ENCODE data around the gene TLN1.

The TLN1 gene

DNA sequence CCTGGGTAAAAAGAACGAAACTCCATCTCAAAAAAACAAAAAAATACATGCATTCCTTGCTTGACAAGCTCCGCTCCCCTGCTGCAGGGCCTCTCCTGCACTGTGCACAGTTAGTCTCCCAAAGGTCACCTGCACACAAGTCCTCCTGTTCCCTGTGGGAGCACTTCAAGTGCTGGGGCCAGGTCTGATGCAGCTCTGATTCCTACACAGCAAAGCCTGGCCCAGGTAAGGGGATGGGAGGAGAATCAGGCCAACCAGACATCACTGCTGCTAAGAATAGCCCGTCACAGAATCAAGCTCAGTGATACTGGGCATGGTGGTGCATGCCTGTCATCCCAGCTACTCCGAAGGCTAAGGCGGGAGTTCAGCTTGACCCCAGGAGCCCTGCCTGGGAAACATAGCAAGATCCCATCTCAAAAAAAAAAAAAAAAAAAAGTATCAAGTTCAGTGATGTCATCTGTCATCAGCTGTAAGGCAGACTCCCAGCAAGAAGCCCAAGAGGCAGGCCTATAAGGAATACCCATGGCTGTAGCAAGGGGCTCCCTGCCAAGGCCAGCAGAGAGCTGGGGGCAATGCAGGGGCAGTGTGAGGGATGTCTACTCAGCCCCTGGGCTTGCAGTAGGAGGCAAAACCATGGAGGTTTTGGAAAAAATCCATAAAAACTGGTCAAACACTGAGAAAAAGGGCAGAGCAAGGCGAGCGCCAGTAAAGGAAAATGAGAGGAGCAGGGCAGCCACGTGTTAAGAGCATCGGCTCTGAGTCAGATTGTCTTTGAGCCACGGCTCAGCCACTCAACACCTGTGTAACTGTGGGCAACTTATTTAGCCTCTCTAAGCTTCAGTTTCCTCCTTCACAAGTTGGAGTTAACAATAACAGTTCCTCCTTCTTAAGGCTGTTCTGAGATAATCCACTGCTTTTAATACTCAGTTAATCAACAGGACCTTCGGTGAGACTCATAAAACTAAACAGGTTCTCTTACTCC lies 45.5 kb downstream of the TLN1 start:
- DNase-seq (ENCODE audit: low read depth in 2 of 2) = no peak

DNA sequence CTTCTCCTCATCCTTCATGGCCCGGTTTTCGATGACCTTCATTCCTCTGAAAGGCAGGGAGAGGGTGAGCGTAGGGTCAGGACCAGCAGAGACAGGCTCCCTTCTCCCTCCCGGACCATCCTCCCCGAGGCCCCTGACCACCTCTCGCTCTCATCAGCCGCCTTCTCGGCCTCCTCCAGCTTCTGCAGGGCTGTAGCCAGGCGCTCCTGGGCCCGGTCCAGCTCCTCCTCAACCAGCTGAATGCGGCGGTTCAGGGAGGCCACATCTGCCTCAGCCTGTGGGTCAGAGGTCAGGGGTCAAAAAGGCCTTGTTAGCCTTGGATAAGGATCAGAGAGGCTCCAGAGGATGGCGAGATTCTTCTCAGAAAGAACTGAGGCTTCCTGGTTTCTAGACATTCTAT lies 46.5 kb downstream of the TLN1 start:
- DNase-seq (ENCODE audit: low read depth in 2 of 2) = no peak

DNA sequence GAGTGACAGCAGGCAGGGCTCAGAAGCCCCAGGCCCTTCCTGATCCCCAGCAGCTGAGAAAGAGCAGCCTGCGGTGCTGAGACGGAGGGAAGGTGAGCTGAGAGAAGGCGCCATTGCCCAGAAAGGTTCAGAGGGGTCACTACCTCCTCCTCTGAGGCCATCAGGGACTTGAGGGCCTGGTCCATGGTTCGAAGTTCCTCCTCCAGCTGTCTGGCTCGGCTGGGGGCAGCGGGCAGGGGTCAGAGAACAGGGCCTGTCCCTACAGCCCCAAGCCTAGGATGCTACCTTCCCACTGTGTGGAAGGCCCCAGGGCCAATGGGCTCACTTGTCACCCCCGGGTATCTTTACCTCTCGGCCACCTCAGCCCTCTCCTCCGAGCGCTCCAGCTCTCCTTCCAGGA lies 47.1 kb downstream of the TLN1 start:
- no peak for DNase-seq (ENCODE audit: low read depth in 2 of 2)

DNA sequence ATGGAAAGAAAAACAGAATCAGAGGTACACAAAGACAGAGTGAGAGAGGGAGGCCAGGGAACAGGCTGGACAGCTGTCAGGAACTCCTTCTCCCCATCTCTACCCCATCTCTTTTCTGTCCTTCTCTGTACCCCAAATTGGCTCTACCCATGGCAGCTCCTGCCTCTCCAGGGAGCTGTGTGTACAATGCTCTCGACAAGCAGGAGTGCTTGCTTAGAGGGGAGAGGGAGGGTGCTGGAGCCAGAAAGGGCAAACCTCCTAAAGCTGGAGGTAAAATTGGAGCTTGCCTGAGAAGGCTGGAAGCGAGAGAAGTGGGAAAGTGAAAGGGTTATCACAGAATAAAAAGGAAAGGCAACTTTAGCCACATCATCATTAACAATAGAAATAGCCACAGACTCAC lies 48.7 kb downstream of the TLN1 start:
- no peak for DNase-seq (ENCODE audit: low read depth in 2 of 2)

DNA sequence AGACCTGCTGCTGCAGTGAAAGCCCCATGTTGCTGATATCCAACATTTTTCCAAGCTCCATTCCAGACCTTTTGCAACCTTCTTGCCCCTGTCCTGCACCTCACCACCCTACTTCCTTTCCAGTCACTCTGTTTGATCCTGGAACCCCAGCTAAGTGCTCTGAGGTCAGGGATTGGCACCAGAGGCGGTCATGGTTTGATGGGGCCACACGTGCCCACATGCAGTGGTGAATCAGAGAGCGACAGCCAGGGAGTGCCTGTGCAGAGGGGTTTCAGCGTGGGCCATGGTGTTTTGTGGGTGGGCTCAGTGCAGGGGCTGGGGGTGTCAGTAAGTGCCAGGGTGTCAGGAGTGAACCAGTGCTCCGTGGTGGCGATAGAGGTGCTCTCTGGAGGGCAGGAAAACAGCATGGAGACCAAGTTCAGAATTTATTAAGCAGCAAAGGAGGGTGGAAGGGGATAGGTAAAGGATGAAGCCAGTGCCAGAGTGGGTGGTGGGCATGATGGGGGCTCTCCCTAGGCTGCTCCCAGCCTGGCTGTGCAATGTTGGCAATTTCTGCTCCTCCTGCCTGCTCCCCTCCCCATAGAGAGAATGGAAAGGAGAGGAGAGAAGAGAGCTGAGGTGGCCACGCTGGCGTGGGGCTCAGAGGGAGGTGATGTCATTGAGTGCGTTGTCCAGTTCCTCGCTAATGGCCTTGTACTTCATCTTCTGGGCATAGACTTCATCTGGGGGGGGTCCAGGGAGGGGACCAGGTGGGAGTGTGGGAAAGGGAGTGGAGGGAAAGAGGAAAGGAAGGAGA lies 49.3 kb downstream of the TLN1 start:
- no peak for DNase-seq (ENCODE audit: low read depth in 2 of 2)

DNA sequence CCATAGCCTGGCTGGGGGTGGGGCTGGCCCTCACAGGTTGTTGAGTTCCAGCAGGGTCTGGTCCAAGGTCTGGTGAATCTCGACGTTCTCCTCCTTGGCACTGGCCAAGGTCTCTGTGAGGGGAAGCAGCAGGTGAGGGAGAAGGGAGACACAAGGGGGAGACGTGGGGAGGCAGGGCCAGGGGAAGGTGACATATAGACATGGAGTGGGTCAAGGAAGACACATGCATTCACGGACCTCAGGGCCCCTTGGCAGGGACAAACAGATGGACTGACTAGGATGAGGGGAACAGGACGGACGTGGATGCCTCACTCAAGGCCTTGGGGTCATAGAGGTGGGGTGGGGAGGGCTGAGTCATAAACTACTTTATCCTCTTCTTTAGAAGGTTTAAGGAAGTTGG lies 49.9 kb downstream of the TLN1 start:
- no peak for DNase-seq (ENCODE audit: low read depth in 2 of 2)

DNA sequence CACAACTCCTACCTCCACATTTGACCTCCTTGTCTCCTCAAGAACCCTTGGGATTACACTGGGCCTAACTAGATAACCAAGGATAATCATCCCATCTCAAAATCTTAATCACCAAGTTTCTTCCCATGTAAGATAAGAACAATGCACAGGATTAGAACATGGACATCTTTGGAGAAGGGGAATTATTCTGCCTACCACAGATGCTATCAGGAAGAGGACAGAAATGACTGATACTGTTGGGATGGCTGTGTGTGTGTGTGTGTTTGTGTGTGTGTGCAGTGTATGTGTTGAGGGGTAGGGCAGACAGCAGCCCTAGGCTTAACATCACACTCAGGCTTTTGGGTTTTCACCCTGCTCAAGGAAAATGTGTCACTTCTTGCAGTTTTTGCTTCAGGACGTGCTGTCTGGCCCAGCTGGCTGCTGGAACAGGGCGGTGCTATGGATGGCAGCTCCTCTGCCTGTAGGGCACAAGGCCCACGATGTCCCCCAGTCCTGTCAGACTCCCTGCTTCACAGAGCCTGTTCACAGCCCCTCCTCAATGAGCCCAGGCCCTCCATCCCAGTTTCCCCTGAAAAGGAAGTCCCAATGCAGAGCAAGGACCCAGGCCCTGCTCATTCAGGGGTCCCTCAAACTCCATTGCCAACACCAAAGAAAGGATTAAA lies 50.5 kb downstream of the TLN1 start:
- no peak for DNase-seq (ENCODE audit: low read depth in 2 of 2)

DNA sequence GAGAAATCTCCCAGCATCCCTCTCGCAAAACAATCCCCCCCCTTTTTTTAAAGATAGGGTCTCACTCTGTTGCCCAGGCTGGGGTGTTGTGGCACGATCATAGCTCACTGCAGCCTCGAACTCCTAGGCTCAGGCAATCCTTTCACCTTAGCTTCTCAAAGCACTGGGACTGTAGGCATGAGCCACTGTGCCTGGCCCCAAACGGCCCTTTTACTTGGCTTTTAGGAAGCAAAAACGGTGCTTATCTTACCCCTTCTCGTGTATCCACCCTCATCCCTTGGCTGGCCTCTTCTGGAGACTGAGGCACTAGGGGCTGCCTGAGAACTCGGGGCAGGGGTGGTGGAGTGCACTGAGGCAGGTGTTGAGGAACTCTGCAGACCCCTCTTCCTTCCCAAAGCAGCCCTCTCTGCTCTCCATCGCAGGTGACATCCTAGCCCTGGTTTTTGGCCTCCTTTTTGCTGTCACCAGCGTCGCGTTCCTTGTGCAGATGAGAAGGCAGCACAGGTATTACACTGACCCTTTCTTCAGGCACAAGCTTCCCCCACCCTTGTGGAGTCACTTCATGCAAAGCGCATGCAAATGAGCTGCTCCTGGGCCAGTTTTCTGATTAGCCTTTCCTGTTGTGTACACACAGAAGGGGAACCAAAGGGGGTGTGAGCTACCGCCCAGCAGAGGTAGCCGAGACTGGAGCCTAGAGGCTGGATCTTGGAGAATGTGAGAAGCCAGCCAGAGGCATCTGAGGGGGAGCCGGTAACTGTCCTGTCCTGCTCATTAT lies 51.5 kb downstream of the TLN1 start:
- DNase-seq (ENCODE audit: low read depth in 2 of 2) = no peak

DNA sequence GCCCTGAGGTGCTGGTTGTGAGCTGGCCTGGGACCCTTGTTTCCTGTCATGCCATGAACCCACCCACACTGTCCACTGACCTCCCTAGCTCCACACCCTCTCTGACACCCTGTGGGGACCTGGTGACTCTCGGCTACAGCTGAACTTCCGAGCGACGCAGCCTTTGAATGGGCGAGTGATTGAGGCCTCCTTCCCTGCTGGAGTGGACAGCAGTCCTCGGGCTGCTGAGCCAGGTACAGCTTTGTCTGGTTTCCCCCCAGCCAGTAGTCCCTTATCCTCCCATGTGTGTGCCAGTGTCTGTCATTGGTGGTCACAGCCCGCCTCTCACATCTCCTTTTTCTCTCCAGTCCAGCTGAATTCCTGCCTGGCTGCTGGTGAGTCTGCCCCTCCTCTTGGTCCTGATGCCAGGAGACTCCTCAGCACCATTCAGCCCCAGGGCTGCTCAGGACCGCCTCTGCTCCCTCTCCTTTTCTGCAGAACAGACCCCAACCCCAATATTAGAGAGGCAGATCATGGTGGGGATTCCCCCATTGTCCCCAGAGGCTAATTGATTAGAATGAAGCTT lies 52.1 kb downstream of the TLN1 start:
- DNase-seq (ENCODE audit: low read depth in 2 of 2) = no peak

DNA sequence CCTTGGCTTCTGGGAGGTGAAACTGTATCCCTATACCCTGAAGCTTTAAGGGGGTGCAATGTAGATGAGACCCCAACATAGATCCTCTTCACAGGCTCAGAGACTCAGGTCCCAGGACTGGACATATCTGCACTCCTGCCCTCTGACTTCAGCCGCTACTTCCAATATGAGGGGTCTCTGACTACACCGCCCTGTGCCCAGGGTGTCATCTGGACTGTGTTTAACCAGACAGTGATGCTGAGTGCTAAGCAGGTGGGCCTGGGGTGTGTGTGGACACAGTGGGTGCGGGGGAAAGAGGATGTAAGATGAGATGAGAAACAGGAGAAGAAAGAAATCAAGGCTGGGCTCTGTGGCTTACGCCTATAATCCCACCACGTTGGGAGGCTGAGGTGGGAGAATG lies 52.9 kb downstream of the TLN1 start:
- no peak for DNase-seq (ENCODE audit: low read depth in 2 of 2)

DNA sequence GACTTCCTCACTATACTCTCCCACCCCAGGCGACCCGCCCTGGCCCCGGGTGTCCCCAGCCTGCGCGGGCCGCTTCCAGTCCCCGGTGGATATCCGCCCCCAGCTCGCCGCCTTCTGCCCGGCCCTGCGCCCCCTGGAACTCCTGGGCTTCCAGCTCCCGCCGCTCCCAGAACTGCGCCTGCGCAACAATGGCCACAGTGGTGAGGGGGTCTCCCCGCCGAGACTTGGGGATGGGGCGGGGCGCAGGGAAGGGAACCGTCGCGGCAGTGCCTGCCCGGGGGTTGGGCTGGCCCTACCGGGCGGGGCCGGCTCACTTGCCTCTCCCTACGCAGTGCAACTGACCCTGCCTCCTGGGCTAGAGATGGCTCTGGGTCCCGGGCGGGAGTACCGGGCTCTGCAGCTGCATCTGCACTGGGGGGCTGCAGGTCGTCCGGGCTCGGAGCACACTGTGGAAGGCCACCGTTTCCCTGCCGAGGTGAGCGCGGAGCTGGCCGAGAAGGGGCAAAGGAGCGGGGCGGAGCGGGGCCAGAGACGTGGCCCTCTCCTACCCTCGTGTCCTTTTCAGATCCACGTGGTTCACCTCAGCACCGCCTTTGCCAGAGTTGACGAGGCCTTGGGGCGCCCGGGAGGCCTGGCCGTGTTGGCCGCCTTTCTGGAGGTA lies 56.1 kb downstream of the TLN1 start:
- DNase-seq (ENCODE audit: low read depth in 2 of 2) = no peak

DNA sequence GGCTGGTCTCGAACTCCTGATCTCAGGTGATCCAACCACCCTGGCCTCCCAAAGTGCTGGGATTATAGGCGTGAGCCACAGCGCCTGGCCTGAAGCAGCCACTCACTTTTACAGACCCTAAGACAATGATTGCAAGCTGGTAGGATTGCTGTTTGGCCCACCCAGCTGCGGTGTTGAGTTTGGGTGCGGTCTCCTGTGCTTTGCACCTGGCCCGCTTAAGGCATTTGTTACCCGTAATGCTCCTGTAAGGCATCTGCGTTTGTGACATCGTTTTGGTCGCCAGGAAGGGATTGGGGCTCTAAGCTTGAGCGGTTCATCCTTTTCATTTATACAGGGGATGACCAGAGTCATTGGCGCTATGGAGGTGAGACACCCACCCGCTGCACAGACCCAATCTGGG lies 56.8 kb downstream of the TLN1 start:
- DNase-seq (ENCODE audit: low read depth in 2 of 2) = no peak

DNA sequence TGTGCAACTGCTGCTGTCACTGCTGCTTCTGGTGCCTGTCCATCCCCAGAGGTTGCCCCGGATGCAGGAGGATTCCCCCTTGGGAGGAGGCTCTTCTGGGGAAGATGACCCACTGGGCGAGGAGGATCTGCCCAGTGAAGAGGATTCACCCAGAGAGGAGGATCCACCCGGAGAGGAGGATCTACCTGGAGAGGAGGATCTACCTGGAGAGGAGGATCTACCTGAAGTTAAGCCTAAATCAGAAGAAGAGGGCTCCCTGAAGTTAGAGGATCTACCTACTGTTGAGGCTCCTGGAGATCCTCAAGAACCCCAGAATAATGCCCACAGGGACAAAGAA lies 58.0 kb downstream of the TLN1 start:
- DNase-seq (ENCODE audit: low read depth in 2 of 2) = no peak

DNA sequence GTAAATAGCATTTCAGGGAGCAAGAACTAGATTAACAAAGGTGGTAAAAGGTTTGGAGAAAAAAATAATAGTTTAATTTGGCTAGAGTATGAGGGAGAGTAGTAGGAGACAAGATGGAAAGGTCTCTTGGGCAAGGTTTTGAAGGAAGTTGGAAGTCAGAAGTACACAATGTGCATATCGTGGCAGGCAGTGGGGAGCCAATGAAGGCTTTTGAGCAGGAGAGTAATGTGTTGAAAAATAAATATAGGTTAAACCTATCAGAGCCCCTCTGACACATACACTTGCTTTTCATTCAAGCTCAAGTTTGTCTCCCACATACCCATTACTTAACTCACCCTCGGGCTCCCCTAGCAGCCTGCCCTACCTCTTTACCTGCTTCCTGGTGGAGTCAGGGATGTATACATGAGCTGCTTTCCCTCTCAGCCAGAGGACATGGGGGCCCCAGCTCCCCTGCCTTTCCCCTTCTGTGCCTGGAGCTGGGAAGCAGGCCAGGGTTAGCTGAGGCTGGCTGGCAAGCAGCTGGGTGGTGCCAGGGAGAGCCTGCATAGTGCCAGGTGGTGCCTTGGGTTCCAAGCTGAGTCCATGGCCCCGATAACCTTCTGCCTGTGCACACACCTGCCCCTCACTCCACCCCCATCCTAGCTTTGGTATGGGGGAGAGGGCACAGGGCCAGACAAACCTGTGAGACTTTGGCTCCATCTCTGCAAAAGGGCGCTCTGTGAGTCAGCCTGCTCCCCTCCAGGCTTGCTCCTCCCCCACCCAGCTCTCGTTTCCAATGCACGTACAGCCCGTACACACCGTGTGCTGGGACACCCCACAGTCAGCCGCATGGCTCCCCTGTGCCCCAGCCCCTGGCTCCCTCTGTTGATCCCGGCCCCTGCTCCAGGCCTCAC lies 58.6 kb downstream of the TLN1 start, which contains the start of gene CA9:
TSS of gene CA9 (plus strand) at position 797 of the 893 bp plus-strand sequence. CDS start at position 829, 32 bp downstream.
- DNase-seq (ENCODE audit: low read depth in 2 of 2) = no peak

DNA sequence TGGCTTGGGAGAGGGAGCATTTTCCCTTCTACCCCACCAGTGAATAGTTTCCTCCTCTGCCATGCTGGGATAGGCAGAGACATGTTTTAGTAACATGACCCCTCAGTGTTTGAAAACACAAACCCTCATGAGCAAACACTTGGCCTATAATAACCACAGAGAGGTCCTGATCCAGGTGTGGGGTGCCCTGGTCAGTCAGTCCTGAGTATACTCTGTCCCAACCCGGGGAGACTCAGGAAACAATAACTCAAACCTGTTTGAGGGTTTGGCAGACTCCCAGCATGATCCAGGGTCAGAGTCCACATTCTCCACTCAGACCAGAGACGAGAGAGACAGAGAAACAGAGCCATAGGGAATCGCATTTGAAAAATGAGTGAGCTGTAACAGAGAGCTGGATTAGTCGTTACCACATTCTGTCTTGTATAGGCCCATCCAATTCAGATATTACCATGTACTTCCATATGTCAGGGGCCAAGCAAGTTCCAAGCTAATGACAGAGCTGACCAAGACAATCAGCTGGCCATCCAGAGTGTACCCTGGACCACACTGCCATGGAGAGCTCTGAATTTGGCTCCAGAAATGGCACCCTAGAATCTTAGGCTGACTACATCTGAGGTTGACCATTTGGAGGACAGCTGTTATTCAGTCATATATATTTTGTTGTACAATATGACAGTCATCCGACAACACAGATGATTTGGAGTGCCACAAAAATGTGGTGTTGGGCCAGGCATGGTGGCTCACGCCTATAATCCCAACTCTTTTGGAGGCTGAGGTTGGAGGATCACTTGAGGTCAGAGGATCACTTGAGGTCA lies 62.5 kb downstream of the TLN1 start:
- DNase-seq (ENCODE audit: low read depth in 2 of 2) = no peak

DNA sequence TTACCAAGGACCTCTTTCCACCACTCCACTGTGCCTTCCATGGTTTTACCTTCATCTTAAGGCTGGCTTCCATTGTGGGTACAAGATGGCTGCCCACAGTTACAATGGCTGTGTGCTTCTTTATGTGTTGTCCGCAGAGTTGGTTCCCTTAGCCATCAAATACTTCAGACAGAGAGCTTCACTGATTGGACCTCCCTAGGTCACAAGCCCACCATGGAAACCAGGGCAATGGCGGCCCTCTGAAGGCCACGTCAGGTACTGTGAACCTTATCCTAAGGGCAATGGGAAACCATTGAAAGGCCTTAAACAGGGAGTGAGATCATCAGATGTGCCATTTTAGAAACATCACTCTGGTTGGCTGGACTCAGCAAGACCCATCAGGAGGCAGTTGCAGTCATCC lies 64.1 kb downstream of the TLN1 start:
- DNase-seq (ENCODE audit: low read depth in 2 of 2) = no peak

DNA sequence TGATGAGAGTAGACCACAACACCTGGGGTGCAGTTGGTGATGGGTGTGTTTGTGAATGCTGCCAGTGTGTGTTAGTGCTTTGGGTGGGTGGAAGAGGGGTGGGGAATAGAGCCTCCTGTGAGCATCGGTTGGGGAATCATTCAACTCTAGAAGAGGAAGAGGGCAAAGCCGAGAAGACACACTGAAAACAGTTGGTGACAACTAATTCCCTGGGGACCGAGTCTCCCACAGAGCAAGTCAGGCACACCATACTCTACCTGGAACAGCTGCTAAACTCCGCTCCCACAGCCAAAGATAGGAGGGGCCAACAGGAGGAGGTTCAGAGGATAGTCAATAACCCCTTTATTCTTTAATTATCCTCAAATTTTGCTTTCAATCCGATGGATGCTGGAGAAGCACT lies 65.4 kb downstream of the TLN1 start:
- no peak for DNase-seq (ENCODE audit: low read depth in 2 of 2)

DNA sequence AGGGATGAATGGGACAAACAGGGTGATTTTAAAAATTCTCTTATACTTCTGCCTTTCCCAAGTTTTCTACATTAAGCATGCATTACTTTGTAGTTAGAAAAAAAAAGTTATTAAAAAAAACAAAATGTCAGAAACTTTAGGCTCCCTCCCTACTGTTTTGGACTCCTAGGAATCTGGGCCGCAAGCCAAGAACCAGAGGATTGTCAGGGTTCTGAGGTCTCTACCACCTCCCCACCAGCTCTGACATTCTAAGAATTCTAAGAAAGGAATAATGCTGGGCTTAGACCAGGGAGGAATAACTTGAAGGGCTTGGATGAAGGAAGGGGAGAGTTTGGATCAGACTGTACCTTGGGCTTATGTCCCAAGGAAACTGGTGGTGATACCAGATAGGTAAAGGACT lies 66.0 kb downstream of the TLN1 start:
- no peak for DNase-seq (ENCODE audit: low read depth in 2 of 2)

DNA sequence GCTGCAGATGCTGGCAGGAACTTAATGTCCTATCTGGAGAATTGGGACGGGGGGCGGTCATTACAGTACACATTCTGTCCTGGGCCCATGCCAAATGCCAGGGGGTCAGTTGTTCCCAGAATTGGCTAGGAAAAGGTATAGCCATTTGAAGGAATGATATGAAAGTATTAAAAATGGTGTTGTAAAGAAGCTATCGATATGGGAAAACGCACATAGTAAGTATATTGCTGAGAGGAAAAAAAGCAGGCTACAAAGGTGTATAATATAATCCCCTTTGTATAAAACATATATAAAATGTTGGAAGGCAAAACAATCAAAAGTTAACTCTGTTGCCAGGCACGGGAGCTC lies 66.5 kb downstream of the TLN1 start:
- no peak for DNase-seq (ENCODE audit: low read depth in 2 of 2)
